ENCODE data around the gene RCN1. TPM values are rescaled to one million over a fixed set of nuclear protein-coding genes. Genes with fewer than 3 reads are reported as not detected.
A peak's percentile ranks its signal among the peaks of the same experiment; 100 is the strongest.

RCN1 gene
- total RNA-seq, 1 donor from 2014 or later: 24.6 TPM

GRCh38 chr11:32080361-32080980, 10.4 kb upstream of the RCN1 start:
- no peaks in the 10 kb centered on the region for H3K9me3 ChIP-seq (replicated peaks)
- no peak for DNase-seq
- H3K4me3 ChIP-seq: no peak overlapping the region
- H3K27me3 ChIP-seq (ENCODE audit: low read depth): no peaks in the 10 kb centered on the region
- intact Hi-C loops (cut with micrococcal nuclease): no loop called here
- no peak for TF ChIP-seq CTCF (IDR thresholded peaks at IDR 0.05; ENCODE audit: borderline replicate concordance)
- no peaks in the 10 kb centered on the region for H3K36me3 ChIP-seq
- H3K4me1 ChIP-seq: peaks cover 13% of the 10 kb centered on the region
- H3K27ac ChIP-seq (replicated peaks): peak overlapping the region; percentile 27

- intact Hi-C loops (cut with micrococcal nuclease): no loop called here
- peak; percentile 18 for DNase-seq
- Histone ChIP-seq H3K9me3 (replicated peaks) (no peaks in the 10 kb centered on the region), H3K4me1 (peaks cover 13% of the 10 kb centered on the region), H3K36me3 (no peaks in the 10 kb centered on the region), H3K4me3 (no peak overlapping the region), H3K27me3 (ENCODE audit: low read depth) (no peaks in the 10 kb centered on the region), H3K27ac (replicated peaks) (peak overlapping the region; percentile 27)
- no peak for TF ChIP-seq CTCF (IDR thresholded peaks at IDR 0.05; ENCODE audit: borderline replicate concordance)
These were observed 9.7 kb upstream of the RCN1 start for GRCh38 chr11:32081129-32081641.

GRCh38 chr11:32081901-32082300, 9.0 kb upstream of the RCN1 start:
- no peak for TF ChIP-seq CTCF (IDR thresholded peaks at IDR 0.05; ENCODE audit: borderline replicate concordance)
- Histone ChIP-seq H3K36me3 (no peaks in the 10 kb centered on the region), H3K27me3 (ENCODE audit: low read depth) (no peaks in the 10 kb centered on the region), H3K9me3 (replicated peaks) (no peaks in the 10 kb centered on the region), H3K4me1 (peaks cover 13% of the 10 kb centered on the region), H3K27ac (replicated peaks) (no peak overlapping the region), H3K4me3 (no peak overlapping the region)
- intact Hi-C loops (cut with micrococcal nuclease): no loop called here
- DNase-seq: no peak

- DNase-seq: no peak
- intact Hi-C loops (cut with micrococcal nuclease): no loop called here
- no peak overlapping the region for H3K4me3 ChIP-seq
- no peaks in the 10 kb centered on the region for H3K9me3 ChIP-seq (replicated peaks)
- no peaks in the 10 kb centered on the region for H3K36me3 ChIP-seq
- TF ChIP-seq CTCF (IDR thresholded peaks at IDR 0.05; ENCODE audit: borderline replicate concordance): no peak
- H3K27me3 ChIP-seq (ENCODE audit: low read depth): no peaks in the 10 kb centered on the region
- H3K27ac ChIP-seq (replicated peaks): no peak overlapping the region
- H3K4me1 ChIP-seq: peaks cover 16% of the 10 kb centered on the region
These were observed 8.4 kb upstream of the RCN1 start for GRCh38 chr11:32082346-32082986.

GRCh38 chr11:32087597-32087996, 3.3 kb upstream of the RCN1 start:
- no peak for TF ChIP-seq CTCF (IDR thresholded peaks at IDR 0.05; ENCODE audit: borderline replicate concordance)
- Histone ChIP-seq H3K27me3 (ENCODE audit: low read depth) (no peaks in the 10 kb centered on the region), H3K4me3 (no peak overlapping the region), H3K27ac (replicated peaks) (peak overlapping the region; percentile 64), H3K36me3 (no peaks in the 10 kb centered on the region), H3K4me1 (peaks cover 50% of the 10 kb centered on the region), H3K9me3 (replicated peaks) (no peaks in the 10 kb centered on the region)
- DNase-seq: no peak
- intact Hi-C loops (cut with micrococcal nuclease): no loop called here

Measured in left ventricle myocardium inferior (tissue), 1 donor.